ENCODE data around the gene CRTAC1.

- no peak for TF ChIP-seq CTCF (conservative IDR thresholded peaks at IDR 0.05)
- TF ChIP-seq ZFX (IDR thresholded peaks at IDR 0.05): no peak
Observed at GRCh38 chr10:97923476-97923875, 106.9 kb downstream of the CRTAC1 start.
